ENCODE data around the gene NOTCH4. TPM values are rescaled to one million over a fixed set of nuclear protein-coding genes. Genes with fewer than 3 reads are reported as not detected.

NOTCH4 gene
- total RNA-seq, 1 experiment from 2014 or later: 2.3 TPM

- Mint-ChIP-seq H3K27me3 (ENCODE audit: low read depth) (peaks cover 4% of the 10 kb centered on the region), H3K4me3 (peak within 1 kb of the TSS; percentile 97 to 98), H3K27ac (peak within 1 kb of the TSS in 2 of 3 experiments; percentile 99; a peak in 4 of 7 replicates), H3K9me3 (no peaks in the 10 kb centered on the region; a peak in 1 of 5 replicates), H3K4me1 (peaks cover 35 to 56% of the 10 kb centered on the region in 2 experiments), H3K36me3 (ENCODE audit: insufficient read depth in 1 of 3, low read depth in 3 of 3) (peaks cover 11 to 18% (median 15%) of the 10 kb centered on the region in 3 experiments; a peak in 6 of 7 replicates)
- peaks cover 41% of the 10 kb centered on the region for H3K23me2 ChIP-seq (ENCODE audit: insufficient read length, low read depth, low read length, poor library complexity, severe bottlenecking)
- H3K27me3 ChIP-seq (ENCODE audit: insufficient read depth, low read length): no peaks in the 10 kb centered on the region; the same call in 1 of the 2 replicates
- no peak within 1 kb of the TSS for H2BK120ac ChIP-seq (ENCODE audit: low read depth, low read length, poor library complexity, severe bottlenecking)
- no CpG with 5 or more reads among the region's 24 CpGs for WGBS (ENCODE audit: extremely low coverage, insufficient read length, low lambda C conversion rate)
- H3K14ac ChIP-seq (ENCODE audit: insufficient read depth, low read length): no peak within 1 kb of the TSS
- H3K79me1 ChIP-seq (ENCODE audit: insufficient read depth, low read depth, low read length, poor library complexity, severe bottlenecking): no peaks in the 10 kb centered on the region
- no peak within 1 kb of the TSS for H3K18ac ChIP-seq (ENCODE audit: insufficient read length, low read depth, low read length)
- H2BK20ac ChIP-seq (ENCODE audit: low read depth, low read length, poor library complexity, severe bottlenecking): no peak within 1 kb of the TSS
- no peak within 1 kb of the TSS for H4K8ac ChIP-seq (replicated peaks; ENCODE audit: insufficient read length, low read depth, low read length)
- no peaks in the 10 kb centered on the region; the same call in 1 of the 2 replicates for H3K79me2 ChIP-seq (ENCODE audit: insufficient read depth, low read length)
- no peaks in the 10 kb centered on the region for H4K20me1 ChIP-seq (ENCODE audit: control insufficient read depth, insufficient read depth, insufficient read length)
- no peak within 1 kb of the TSS for H2BK5ac ChIP-seq (ENCODE audit: insufficient read length, low read length)
- no peak for DNase-seq
- H3K56ac ChIP-seq (ENCODE audit: insufficient read length, low read depth, low read length): no peak within 1 kb of the TSS
- no peak within 1 kb of the TSS for H3T11ph ChIP-seq (ENCODE audit: low read length)
- H3K9ac ChIP-seq (ENCODE audit: extremely low read depth, insufficient read length, low read length): no peak within 1 kb of the TSS
- H4K91ac ChIP-seq (ENCODE audit: insufficient read length, low read depth, low read length): no peak within 1 kb of the TSS
- TF ChIP-seq CTCF (conservative IDR thresholded peaks at IDR 0.05): no peak
- H3K4me1 ChIP-seq (ENCODE audit: insufficient read depth, low read length): peaks cover 4% of the 10 kb centered on the region
- H3K27ac ChIP-seq (ENCODE audit: insufficient read length, low read depth, low read length): no peak within 1 kb of the TSS
- H2BK12ac ChIP-seq (ENCODE audit: insufficient read length, low read depth, low read length): no peak within 1 kb of the TSS
- H3K4ac ChIP-seq (ENCODE audit: low read depth, low read length): no peak within 1 kb of the TSS
- no peak within 1 kb of the TSS for H2BK15ac ChIP-seq (ENCODE audit: low read depth, low read length)
- peak within 1 kb of the TSS; percentile 81 for H3K4me2 ChIP-seq (ENCODE audit: insufficient read depth, insufficient read length, low read length)
- no peak within 1 kb of the TSS for H4K5ac ChIP-seq (ENCODE audit: insufficient read length, low read depth, low read length)
- no peak within 1 kb of the TSS for H2AFZ ChIP-seq (ENCODE audit: low read length)
- H3K9me3 ChIP-seq (ENCODE audit: control insufficient read depth, low read depth, low read length): no peaks in the 10 kb centered on the region
- H3K23ac ChIP-seq (ENCODE audit: insufficient read length, low read depth, low read length): no peak within 1 kb of the TSS
- no peak within 1 kb of the TSS for H2AK5ac ChIP-seq (ENCODE audit: insufficient read length, low read length)
Observed at GRCh38 chr6:32151863-32152768, 71.8 kb downstream of the NOTCH4 start, which contains the start of gene PRRT1. Gene PRRT1 (minus strand): TSS chr6:32151939. CDS start chr6:32151827, 112 bp downstream.

Data from H9 (cell line).